Subcutaneous adipose tissue (tissue), 4 donors: ENCODE data around the gene KRT8. TPM values are rescaled to one million over a fixed set of nuclear protein-coding genes. Genes with fewer than 3 reads are reported as not detected.

ENCODE experiments used
- CTCF ChIP-seq: fragments of 450-650 bp; IDR thresholded peaks from one replicate; pipeline ENCODE4 v1.5.1; 2016; ENCODE audit warnings: low read depth, mild to moderate bottlenecking, control low read depth, antibody characterized with exemption, moderate library complexity
- total RNA-seq, 4 donors: library from RNA; depleted of rRNA; stranded (reverse); fragments of >200 nt; gene quantifications; one replicate each; pipeline ENCODE4 v1.1.0, GENCODE V29; 2016

KRT8 gene
- total RNA-seq, 4 donors from 2014 or later, result 5.5 to 11.7 (median 8.7) TPM

GRCh38 chr12:52949413-52950331, 44.8 kb upstream of the KRT8 start:
- no peak for TF ChIP-seq CTCF

- no peak for TF ChIP-seq CTCF
These were observed 43.0 kb upstream of the KRT8 start for GRCh38 chr12:52947738-52948423.

- no peak for TF ChIP-seq CTCF
These were observed 42.1 kb upstream of the KRT8 start for GRCh38 chr12:52946797-52947547.

- no peak for TF ChIP-seq CTCF
These were observed 41.5 kb upstream of the KRT8 start for GRCh38 chr12:52946334-52946733.

- no peak for TF ChIP-seq CTCF
These were observed 40.7 kb upstream of the KRT8 start for GRCh38 chr12:52945389-52946232.

GRCh38 chr12:52944683-52945388, 40.0 kb upstream of the KRT8 start:
- TF ChIP-seq CTCF, result no peak
